Measurements from ENCODE around the gene NRIP2.

NRIP2 gene

DNA sequence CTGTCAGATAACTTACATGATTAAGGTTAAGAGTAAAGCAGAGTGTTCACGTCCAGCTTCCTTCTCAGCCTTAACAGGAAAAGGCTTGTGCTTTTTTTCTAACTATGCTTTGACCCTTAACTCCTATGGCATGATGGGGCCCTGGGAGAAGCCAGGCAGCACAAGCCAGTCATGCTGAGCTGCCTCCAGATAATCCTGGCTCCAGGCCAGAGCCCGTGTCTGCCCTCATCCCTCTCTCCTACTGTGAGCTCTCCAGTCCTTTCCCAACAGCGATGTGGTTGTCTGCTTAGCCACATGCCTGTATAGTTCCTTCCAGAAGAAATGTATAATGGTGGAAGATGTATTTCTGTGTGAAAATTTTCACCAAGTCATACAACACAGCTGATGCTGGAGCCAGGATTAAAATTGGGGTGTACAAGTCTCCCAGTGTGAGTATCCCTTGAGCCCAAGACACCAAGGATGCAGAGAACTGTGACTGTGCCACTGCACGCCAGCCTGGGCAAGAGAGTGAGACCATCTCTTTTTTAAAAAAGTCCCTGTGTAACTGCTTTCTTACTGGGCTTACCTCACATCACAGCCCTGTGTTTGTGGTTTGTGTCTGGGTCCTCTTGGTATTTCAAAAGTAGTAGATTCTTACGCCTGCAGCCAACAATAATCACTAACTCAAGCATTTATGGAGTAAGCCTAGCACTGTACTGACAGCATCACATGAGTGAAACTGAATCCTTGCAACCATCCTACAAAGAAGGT lies 30.3 kb downstream of the NRIP2 start:
- DNase-seq, result no peak

DNA sequence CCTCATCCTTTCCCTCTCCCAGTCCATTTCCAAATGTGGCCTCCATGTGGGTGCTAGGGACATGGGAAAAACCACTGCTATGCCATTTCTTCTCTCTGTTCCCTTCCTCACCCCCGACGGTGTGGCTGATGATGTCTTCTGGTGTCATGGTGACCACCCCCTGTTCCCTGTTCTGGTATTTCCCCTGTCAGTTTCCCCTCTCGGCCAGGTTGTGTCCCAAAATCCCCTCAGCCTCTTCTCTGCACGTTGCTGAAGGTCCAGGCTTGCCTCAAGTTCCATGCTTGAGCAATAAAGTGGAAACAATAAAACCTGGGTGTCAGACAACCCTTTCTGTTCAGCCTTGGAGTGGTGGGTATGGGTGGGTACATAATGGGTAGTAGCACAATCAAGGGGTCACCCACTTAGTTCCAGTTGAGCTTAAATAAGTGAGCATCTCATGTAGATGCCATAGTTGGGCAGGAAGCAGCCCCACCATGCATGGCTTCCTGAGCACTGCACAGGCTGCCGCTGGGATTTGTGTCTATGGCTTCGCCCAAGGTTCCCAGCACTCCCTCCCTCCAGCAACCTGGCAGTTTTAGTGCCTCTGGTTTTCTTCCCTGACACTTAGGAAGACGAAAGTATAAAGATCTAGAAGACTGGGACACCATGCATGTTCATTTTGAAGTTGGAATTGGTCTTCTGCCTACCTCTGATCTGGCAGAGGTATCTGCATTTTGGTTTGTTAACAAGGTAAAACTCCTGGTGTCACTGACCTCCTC lies 31.0 kb downstream of the NRIP2 start:
- DNase-seq, result no peak

DNA sequence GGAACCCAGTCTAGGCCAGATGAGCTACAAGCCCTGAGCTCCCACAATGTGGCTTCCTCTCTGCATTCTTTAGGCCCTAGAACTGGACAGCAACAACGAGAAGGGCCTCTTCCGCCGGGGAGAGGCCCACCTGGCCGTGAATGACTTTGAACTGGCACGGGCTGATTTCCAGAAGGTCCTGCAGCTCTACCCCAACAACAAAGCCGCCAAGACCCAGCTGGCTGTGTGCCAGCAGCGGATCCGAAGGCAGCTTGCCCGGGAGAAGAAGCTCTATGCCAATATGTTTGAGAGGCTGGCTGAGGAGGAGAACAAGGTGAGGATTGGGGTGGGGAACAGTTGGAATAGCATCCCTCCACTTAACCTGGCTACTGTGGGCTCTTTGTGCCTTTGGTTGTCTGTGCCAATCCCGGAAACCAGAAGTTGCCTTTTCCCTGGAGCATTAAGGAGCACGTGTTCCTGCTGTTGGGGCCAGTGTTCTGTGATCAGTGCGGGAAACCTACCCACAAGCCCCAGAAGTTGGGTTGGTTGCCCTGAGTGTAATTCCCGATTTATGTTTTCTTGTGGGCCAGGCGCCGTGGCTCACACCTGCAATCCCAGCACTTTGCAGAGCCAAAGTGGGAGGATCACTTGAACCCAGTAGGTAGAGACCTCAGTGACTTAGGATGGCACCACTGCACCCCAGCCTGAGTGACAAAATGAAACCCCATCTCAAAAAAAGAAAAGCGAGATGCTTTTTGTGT lies 33.6 kb downstream of the NRIP2 start:
- no peak for DNase-seq

DNA sequence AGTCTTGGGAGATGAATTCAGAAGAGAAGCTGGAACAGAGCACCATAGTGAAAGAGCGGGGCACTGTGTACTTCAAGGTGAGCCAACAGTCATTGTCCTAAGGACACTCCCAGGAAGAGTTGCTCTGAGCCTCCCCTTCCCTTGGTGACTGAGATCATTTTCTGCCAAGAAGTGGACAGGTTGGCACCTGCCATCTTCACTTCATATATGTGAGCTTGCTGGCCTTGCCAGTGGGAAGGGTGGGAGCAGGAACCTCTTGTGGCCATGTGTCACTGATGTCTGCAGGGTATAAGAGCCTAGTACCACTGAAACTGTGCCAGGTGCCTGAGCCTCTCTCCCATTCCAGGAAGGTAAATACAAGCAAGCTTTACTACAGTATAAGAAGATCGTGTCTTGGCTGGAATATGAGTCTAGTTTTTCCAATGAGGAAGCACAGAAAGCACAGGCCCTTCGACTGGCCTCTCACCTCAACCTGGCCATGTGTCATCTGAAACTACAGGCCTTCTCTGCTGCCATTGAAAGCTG lies 34.7 kb downstream of the NRIP2 start:
- DNase-seq, result no peak

DNA sequence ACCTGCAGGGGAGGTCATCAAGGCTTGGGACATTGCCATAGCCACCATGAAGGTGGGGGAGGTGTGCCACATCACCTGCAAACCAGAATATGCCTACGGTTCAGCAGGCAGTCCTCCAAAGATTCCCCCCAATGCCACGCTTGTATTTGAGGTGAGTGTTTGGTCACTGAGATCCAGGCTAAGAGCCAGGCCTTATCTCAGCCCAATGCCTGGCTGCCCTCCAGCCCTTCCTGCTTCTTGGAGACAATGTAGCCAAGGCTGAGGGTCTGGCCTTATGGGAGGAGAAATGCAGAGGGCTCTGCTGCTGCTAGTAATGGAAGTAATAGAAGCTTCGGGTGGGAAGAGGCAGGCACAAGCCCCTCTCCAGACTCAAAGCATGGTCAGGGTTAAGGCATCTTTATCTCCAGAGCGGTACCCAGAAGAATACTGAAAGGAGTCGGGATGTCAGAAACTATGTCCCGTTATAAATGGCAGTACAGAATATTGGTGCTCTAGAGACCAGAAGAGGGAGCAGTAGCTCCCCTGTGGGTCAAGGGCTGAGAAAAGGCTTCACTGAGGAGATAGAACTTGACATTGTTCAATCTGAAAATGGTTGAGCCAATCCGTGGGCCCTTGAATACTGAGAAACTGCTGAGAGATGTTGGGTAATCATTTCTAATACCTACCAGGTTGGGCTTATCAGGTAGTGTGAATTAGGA lies 37.0 kb downstream of the NRIP2 start:
- no peak for DNase-seq

DNA sequence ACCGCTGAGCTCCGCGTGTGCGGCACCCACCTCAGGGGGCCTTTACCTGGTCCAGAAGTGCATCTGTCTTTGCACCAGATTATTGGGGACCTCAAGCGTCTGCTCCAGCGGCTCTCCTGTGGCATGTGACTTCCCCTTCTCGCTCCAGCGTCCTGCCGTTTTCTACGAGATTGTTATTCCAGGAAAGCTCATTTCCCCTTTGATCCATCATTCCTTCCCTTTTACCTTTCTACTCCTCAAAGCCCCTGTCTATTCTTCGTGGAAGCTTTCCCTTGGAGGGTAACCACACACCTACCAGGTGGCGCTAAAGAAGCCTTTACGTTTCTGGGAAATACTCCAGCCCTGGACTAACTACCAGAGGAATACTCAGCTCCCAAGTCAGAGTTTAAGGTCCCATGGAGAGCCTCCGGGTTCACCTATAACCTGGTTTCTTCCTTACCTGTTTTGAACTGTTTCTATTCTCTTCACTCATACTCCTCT lies 38.6 kb downstream of the NRIP2 start:
- DNase-seq, result no peak

DNA sequence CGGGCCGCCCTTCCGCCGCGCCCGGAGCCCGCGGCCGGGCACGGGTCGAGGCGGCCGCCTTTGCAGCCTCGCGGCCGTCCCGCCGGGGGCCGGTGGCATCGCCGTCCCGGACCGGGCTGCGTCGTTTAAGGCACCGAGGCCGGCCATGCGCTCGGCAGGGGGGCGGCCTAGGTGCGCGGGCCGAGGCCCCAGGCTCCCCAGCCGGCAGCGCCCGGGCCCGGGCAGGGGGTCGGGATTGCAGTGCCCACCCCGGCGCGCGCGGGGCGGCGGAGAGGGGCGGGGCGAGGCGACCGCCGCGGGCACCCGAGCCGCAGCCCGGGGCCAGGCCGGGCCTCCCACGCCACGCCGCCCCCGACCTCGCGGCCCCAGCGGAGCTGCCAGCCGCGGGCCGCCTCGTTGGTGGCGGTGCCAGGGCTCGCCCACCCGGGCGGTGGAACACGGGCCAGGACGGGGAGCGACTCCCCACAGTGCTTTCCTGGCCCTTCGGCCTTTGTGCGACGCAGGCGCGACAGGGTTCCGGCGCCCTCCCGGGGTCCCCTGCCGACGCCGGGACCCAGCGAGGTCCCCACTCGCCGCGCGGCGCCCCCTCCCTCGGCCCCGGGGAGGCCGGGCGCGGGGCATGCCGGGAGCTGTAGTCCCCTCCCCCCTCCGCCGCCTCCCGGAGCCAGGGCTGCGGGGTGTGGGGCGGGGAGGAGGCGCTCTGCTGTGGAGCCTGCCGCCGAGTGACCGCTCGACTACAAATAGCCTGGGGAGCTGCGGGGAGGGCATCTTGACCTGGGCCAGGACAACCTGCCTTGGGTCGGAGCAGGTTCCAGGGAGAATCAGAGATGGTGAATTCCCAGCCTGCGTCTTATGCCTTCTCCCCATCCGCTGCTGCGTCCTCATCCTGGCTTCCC lies 39.3 kb downstream of the NRIP2 start:
- peak; percentile 49 for DNase-seq

DNA sequence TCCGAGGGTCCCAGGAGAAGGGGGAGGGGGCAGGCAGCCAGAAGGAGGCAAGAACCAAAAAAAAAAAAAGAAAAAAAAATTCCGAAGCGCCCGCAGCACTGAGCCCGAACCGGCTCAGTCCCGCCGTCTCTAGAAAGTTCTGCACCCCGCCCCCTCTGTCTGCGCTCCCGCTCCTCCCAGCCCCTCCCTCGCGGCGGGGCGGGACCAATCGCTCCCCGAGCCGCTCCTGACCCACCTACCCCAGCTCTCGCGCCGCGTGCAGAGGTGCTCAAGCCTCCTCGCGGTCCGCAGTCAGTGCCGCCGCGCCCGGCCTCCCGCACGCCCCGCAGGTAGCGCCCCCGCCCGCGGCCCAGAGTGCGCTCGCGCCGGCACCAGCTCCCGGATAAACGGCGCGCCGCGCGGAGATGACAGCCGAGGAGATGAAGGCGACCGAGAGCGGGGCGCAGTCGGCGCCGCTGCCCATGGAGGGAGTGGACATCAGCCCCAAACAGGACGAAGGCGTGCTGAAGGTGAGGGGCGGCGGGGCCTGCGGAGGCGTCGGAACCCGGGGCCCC lies 40.0 kb downstream of the NRIP2 start, which contains the start of gene FKBP4:
FKBP4 (plus strand) TSS at position 235 of the 554 bp plus-strand sequence; CDS start at position 405, 170 bp downstream.
- DNase-seq, result peak; percentile 65

DNA sequence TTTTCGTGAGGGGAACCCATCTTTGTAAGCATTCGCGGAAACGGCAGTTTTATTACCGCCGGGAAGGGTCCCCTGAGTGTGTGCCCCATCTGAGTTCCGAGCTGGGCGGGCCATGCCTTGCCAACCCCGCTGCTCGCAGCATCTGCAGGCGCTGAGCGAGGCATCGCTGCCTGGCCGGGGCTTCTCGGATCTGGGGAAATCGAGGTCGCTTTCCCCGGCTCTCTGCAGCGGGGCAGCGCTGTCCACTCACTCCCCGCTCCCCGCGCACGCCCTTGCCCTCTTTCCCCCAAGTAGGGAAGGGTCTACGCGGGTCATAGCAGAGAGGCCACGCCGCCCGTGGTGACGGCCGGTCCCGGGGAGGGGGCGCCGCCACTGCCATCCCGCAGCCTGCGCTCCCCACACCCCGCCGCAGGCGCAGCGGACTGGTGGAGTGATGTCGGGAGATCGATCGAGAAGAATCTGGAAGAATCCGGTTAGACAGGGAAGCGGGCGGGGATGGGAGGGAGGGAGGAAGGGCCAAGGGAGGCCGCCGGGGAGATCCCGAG lies 40.6 kb downstream of the NRIP2 start:
- DNase-seq, result no peak

DNA sequence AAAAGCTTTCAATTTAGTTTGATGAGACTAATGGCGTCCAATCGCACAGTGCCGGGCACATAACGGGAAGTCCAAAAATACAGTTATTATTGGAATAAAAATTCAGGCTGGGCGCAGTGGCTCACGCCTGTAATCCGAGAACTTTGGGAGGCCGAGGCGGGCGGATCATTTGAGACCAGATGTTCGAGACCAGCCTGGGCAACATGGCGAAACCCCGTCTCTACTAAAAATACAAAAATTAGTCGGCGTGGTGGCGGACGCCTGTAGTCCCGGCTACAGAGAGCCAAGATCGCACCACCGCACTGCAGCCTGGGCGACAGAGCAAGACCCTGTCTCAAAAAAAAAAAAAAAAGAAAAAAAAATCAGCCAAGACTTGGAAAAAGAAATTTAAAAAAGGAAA lies 41.3 kb downstream of the NRIP2 start:
- DNase-seq, result no peak

DNA sequence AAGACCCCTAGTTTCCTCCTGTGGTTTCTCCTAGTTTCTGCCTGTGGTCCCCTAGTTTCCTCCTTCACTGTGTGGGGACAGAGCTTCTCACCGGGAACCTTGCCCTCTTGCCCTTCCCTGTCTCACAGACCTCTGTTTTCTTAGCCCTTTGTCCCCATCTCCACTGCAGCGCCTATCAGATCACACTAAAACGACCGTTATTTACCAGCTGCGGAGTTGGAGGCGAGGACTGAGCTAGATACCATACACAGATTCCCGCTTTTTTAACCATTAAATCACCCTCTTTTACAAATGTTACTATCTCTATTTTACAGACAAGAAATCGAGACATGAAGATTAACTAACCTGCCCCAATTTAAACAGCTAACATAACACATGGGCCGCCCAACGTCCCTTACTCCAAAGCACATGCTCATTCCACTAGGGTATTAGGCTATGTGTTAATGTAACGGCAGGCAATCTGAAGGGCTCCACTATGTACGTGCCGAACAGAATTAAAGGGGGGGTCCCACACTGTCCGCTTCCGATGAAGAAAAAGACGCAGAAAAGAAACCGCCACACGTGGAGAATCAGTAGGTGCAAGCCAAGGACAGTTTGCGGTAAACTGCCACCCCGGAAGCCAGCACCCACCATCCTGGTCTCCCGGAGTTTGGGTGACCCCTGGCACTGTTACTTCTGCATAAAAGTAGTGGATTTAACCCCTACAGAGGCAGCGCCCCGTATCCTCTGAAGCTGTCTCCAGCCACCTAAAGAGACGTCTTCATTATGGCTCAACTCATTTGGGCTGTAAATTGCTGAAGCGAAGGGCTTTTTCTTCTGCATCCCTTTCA lies 41.9 kb downstream of the NRIP2 start:
- DNase-seq, result no peak

DNA sequence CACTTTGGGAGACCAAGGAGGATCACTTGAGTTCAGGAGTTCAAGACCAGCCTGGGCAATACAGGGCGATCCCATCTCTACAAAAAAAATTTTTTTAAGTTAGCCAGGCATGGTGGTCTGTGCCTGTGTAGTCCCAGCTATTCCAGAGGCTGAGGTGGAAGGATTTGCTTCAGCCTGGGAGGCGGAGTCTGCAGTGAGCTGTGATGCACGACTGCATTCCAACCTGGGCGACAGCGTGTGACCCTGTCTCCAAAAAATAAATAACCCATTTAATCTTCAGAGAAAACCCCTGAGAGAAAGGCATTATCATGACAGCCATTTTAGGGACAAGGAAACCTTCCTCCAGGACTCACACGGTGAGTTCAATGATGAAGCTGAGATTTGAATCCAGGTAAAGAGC lies 43.7 kb downstream of the NRIP2 start:
- no peak for DNase-seq

DNA sequence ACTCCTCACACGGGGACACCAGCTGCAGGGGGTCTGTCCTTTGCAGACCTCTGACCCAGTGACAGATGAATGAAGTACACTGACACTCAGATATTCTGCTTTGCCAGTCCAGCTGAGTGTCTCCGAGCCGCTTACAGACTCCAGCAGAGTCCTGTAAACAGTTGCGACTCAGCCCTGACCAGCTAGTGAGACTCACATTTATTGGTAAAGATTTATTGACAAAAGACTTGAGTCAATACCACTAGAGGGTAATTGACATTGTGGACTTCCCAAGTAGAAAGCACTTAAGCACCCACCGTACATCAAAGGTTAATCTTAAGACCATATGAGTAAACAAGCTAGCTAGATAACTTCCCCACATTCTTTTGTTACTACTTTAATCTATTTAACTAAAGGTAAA lies 49.8 kb downstream of the NRIP2 start:
- DNase-seq, result no peak

DNA sequence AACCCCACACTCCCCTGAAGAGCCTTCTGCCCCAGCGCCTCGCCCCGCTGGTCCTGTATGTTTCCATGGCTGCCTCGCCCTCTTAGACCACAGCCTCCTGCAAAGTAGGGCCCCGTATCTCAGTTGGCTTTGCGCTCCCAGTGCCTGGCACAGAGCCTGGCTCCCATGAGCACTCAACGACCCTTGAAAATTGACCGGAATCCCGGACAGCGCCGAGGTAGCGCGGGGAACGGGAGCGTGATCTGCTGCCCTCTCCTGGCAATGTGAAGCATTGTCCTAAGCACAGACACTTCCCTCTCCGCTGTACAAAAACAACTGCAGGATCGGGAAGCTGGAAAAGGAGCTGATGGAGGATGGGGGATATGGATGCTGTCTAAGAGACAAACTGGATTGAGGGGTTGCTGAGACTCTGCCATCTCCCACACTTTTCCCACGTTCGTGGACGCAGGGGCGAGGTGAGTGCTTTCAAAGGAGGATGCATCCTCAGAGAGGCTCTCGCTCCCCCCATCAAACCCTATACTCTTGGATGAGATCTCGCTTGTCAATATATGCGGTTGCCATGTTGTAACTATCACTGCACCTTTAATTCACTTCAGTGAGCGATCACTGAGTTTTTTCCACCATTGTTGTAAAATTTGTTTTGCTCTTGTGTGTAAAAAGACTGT lies 50.8 kb downstream of the NRIP2 start:
- peak; percentile 21 for DNase-seq

DNA sequence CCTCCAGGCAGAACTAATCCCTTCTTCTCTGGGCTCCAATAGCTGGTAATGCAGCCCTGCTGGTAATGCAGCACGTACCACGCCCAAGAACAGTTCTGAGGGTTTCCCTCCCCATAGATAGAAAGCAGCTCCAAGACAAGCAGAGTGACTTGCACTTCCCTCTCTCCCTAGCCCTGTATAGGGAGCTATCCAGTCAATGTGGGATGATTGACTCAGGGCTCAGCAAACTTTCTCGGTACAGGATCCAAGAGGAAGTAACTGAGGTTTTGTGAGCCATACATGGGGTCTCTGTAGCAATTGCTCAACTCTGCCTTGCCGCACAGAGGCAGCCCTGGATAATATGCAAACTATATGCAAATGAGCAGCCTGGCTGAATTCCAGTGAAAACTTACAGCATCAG lies 55.6 kb downstream of the NRIP2 start:
- DNase-seq, result no peak

DNA sequence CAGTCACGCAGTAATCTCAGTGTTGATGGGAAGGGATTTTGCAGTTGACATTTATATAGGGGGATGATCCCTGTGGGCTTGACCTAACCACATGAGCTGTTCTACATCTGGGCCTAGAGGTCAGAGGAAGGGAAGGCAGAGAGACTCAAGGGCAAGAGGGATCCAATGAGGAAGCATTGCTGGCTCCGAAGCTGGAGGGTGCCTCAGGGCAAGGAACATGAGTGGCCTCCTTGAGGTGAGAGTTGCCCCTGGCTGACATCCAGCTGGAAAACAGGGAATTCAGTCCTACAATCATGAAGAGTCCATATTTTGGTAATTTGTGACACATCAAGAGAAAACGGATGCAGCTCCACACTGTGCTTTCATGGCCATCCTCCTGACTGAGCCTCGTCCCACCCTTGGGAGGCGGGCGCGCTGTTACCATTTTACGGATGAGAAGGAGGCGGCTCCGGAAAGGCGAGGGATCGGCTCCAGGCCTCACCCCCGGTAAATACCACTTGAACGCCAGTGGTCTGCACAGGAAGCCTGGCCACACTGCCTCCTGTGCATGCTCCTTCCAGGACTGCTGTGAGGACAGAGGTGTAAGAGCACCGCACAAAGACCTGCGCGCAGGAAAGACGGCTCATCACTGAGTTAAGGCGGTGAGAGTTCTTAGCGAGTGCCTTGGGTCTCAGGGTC lies 58.6 kb downstream of the NRIP2 start:
- DNase-seq, result no peak

DNA sequence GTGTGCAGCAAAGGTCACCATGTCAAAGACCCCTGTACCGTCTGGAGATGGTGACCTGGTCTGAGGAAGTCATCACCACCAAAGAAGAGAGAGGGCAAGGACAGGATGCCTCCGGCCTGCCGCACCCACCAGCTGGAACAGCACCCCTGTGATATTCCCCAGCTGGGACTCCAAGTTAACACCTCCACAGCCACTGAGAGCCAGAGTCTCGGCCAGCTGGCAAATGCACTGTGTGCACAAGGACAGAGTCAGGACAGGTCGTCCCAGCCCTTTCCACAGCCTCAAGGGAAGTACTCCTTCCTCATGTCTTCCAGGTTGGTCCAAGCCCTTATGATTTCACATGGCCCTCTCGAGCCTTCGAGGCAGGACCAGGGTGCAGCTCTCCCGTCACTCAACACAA lies 59.4 kb downstream of the NRIP2 start:
- no peak for DNase-seq

Measured in HCEC 1CT (cell line).